ENCODE measurements around the gene CSPG4.
"Not testable (repeated sequence)": the region's sequence is repeated elsewhere in the genome, so short reads cannot be mapped to it uniquely, and the experiment has no call there.

Gene CSPG4

DNA sequence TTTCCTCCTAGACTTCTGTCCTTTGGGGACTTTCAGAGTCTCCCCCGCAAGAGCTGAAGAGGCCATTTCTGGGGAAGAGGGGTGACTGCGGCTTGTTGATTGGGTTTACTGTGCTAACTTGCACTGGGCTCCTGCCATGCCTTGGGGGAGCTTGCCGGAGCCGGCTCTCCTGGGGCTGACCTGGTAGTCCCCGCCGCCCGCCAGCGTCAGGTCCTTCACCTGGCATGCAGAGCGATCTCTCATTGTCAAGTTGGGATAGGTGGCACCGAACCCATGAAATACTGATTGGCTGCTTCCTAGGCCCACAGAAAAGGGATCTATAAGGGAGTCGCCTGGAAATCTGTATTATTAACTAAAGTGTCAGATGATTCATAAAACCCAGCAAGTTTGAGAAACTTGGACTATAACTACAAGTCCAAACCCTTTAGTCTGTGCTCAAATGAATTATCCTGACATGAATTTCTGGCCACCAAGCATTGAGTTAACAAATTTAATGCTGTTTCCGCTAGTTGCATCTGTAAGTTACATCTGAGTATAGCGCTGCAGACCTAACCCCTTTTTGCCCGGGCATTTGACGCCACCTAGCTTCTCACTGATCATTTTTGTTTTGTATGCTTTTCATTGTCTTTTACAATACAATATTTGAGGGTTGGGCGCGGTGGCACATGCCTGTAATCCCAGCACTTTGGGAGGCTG is 72.0 kb downstream of the CSPG4 start:
- H3K4me3 ChIP-seq (ENCODE audit: low read depth, low read length), result peak overlapping the region; percentile 90

GRCh38 chr15:75639709-75640482 is 72.8 kb downstream of the CSPG4 start, which contains the start of gene IMP3:
IMP3 (minus strand) TSS chr15:75640224; CDS start chr15:75640168, 56 bp downstream.
- H3K4me3 ChIP-seq (ENCODE audit: low read depth, low read length), result peak within 1 kb of the TSS; percentile 90
- DNase-seq (ENCODE audit: low read depth), result peak; percentile 93
- in situ Hi-C loops (cut with HindIII; ENCODE audit: low sequenced_read_pairs), result loop anchor here (25.0 kb wide), 2 partner anchors 172 to 178 kb away; partner anchors contain the start of gene SIN3A
- no peak for TF ChIP-seq CTCF (IDR thresholded peaks at IDR 0.05; ENCODE audit: low read depth, low read length, missing control alignments)

More for the DNA sequence above, 72.0 kb downstream of the CSPG4 start:
- TF ChIP-seq CTCF (IDR thresholded peaks at IDR 0.05; ENCODE audit: low read depth, low read length, missing control alignments), result peak; percentile 38
- in situ Hi-C loops (cut with HindIII; ENCODE audit: low sequenced_read_pairs), result loop anchor here (25.0 kb wide), 2 partner anchors 172 to 178 kb away; partner anchors contain the start of gene SIN3A
- DNase-seq (ENCODE audit: low read depth), result no peak

DNA sequence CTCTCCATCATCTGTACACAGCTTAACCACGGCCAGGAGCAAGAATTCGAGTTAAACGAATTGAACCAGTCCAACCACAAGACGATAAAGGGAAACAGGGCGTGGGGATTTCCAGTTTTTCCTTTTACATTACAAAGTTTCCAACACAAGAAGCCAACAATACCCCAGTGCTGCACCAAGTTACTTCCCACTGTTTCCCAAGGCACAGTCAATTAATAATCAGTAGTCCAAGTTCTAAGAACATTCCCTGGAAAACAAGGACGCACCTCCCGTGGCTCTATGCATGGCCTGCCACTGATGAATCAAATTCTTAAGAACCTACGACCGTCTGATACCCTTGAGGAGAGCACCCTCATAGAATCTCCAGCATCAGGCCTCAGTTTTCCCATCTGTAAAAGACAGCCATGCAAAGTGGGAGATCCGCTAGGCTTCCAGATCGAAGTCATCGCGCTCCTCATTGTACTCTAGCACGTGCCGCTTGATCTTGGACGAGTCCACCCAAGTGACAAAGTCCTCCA is 73.4 kb downstream of the CSPG4 start:
- TF ChIP-seq CTCF (IDR thresholded peaks at IDR 0.05; ENCODE audit: low read depth, low read length, missing control alignments), result no peak
- peak overlapping the region; percentile 90 for H3K4me3 ChIP-seq (ENCODE audit: low read depth, low read length)
- DNase-seq (ENCODE audit: low read depth), result no peak
- in situ Hi-C loops (cut with HindIII; ENCODE audit: low sequenced_read_pairs), result loop anchor here (25.0 kb wide), 2 partner anchors 173 to 177 kb away; partner anchors contain the start of gene SIN3A

- H3K4me3 ChIP-seq (ENCODE audit: low read depth, low read length), result no peak overlapping the region
- no peak for DNase-seq (ENCODE audit: low read depth)
- TF ChIP-seq CTCF (IDR thresholded peaks at IDR 0.05; ENCODE audit: low read depth, low read length, missing control alignments), result no peak
- in situ Hi-C loops (cut with HindIII; ENCODE audit: low sequenced_read_pairs), result loop anchor here (25.0 kb wide), 2 partner anchors 175 kb away; partner anchors contain the start of gene SIN3A
Measured at GRCh38 chr15:75637245-75638009, 75.2 kb downstream of the CSPG4 start.

- no peak overlapping the region for H3K4me3 ChIP-seq (ENCODE audit: low read depth, low read length)
- TF ChIP-seq CTCF (IDR thresholded peaks at IDR 0.05; ENCODE audit: low read depth, low read length, missing control alignments), result no peak
- DNase-seq (ENCODE audit: low read depth), result no peak
- in situ Hi-C loops (cut with HindIII; ENCODE audit: low sequenced_read_pairs), result loop anchor here (25.0 kb wide), 2 partner anchors 174 to 176 kb away; partner anchors contain the start of gene SIN3A
Measured at GRCh38 chr15:75636026-75636425, 76.6 kb downstream of the CSPG4 start.

DNA sequence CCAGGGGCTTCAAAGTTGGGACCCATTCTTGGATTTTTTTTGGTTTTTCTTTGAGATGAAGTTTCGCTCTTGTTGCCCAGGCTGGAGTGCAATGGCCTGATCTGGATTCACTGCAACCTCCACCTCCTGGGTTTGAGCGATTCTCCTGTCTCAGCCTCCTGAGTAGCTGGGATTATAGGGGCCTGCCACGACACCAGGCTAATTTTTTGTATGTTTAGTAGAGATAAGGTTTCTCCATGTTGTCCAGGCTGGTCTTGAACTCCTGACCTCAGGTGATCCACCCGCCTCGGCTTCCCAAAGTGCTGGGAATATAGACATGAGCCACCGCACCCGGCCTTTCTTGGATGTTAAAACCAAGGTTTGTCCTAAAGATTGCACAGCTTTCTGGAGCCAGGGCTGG is 78.7 kb downstream of the CSPG4 start:
- not testable (repeated sequence) for H3K4me3 ChIP-seq (ENCODE audit: low read depth, low read length); DNase-seq (ENCODE audit: low read depth)
- in situ Hi-C loops (cut with HindIII; ENCODE audit: low sequenced_read_pairs), result loop anchor here (25.0 kb wide), 2 partner anchors 172 to 178 kb away; partner anchors contain the start of gene SIN3A
